Neural cell (in vitro differentiated cells): Measurements from ENCODE around the gene SAMD4B.

Experiments
- EP300 ChIP-seq: fragments of 450-650 bp; conservative IDR thresholded peaks from 2 replicates; pipeline ENCODE4 v1.6.1; 2014; ENCODE audit warnings: antibody characterized with exemption, mild to moderate bottlenecking, moderate library complexity; ENCODE audit not compliant: poor library complexity, severe bottlenecking
- POLR2AphosphoS5 ChIP-seq: IDR thresholded peaks from 2 replicates; pipeline ENCODE4 v1.6.1; 2012
- SMC3 ChIP-seq: fragments of 450-650 bp; conservative IDR thresholded peaks from 2 replicates; pipeline ENCODE4 v1.6.1; 2014; ENCODE audit warnings: antibody characterized with exemption, mild to moderate bottlenecking, moderate library complexity; ENCODE audit not compliant: poor library complexity
- TF ChIP-seq, protein P1 (sequence below): IDR thresholded peaks from 2 replicates; pipeline ENCODE4 v1.6.1; 2012; ENCODE audit warnings: borderline replicate concordance

DNA sequence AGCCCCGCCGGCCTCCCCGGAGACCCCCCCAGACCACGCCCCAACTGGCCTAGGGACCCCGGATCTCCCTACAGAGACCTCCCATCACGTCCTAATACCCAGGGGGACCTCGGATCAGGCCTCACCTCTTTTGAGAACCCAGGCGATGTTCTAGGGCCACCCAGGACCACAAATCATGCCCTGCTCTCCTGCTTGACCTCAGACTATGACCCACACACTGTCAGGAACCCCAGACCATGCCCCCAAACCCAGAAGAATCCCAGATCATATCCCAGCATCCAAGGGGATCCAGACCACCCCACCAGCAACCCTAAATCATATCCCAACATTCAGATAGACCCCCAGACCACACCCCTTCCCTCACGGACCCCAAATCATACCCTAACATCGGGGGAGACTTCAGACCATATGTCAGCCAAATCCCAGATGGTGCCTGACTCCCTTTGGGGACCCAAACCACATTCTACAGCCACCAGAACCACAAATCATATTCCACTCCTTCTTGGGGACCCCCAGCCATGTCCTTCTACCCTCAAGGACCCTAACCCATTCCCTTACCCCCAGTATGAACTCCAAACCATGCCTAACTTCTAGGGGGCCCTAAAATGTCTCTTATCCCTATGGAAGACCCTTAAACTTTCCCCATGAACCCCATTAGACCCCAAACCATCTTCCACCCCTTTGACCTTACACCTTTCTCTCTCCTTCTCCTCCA is 20.9 kb upstream of the SAMD4B start:
- TF ChIP-seq, protein P1, sequence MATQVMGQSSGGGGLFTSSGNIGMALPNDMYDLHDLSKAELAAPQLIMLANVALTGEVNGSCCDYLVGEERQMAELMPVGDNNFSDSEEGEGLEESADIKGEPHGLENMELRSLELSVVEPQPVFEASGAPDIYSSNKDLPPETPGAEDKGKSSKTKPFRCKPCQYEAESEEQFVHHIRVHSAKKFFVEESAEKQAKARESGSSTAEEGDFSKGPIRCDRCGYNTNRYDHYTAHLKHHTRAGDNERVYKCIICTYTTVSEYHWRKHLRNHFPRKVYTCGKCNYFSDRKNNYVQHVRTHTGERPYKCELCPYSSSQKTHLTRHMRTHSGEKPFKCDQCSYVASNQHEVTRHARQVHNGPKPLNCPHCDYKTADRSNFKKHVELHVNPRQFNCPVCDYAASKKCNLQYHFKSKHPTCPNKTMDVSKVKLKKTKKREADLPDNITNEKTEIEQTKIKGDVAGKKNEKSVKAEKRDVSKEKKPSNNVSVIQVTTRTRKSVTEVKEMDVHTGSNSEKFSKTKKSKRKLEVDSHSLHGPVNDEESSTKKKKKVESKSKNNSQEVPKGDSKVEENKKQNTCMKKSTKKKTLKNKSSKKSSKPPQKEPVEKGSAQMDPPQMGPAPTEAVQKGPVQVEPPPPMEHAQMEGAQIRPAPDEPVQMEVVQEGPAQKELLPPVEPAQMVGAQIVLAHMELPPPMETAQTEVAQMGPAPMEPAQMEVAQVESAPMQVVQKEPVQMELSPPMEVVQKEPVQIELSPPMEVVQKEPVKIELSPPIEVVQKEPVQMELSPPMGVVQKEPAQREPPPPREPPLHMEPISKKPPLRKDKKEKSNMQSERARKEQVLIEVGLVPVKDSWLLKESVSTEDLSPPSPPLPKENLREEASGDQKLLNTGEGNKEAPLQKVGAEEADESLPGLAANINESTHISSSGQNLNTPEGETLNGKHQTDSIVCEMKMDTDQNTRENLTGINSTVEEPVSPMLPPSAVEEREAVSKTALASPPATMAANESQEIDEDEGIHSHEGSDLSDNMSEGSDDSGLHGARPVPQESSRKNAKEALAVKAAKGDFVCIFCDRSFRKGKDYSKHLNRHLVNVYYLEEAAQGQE = no peak
- no peak for TF ChIP-seq EP300
- TF ChIP-seq SMC3 = no peak
- no peak for TF ChIP-seq POLR2AphosphoS5
